ENCODE measurements around the gene FSTL4. TPM values are rescaled to one million over a fixed set of nuclear protein-coding genes. Genes with fewer than 3 reads are reported as not detected.

Gene FSTL4
- total and polyA plus RNA-seq, 2 experiments from 2014 or later: 1.4 to 2.8 TPM

- H3K4me1 Mint-ChIP-seq: peaks cover 49% of the 10 kb centered on the region
- DNase-seq (ENCODE audit: low spot score): no peak
- TF ChIP-seq ETS1 (IDR thresholded peaks at IDR 0.05): no peak
- TF ChIP-seq EZH2phosphoT487 (IDR thresholded peaks at IDR 0.05; ENCODE audit: unreplicated experiment): no peak
- no peak for TF ChIP-seq REST (IDR thresholded peaks at IDR 0.05; ENCODE audit: unreplicated experiment)
- TF ChIP-seq POLR2AphosphoS5 (IDR thresholded peaks at IDR 0.05; ENCODE audit: low read depth): no peak
- no peak for TF ChIP-seq CREB1 (CRISPR knock-in tag; IDR thresholded peaks at IDR 0.05; ENCODE audit: low read depth)
- no peak for TF ChIP-seq CTCF (conservative IDR thresholded peaks at IDR 0.05; ENCODE audit: low read depth in 2 of 2)
- no peak for TF ChIP-seq NANOG (IDR thresholded peaks at IDR 0.05; ENCODE audit: borderline replicate concordance)
- no peak for TF ChIP-seq ZNF114 (CRISPR knock-in tag; IDR thresholded peaks at IDR 0.05)
- TF ChIP-seq ZNF462 (CRISPR knock-in tag; IDR thresholded peaks at IDR 0.05): no peak
- TF ChIP-seq STAT1 (IDR thresholded peaks at IDR 0.05; ENCODE audit: unreplicated experiment): no peak
- TF ChIP-seq JUNB (IDR thresholded peaks at IDR 0.05; ENCODE audit: unreplicated experiment): no peak
- no peak for TF ChIP-seq ZNF331 (CRISPR knock-in tag; IDR thresholded peaks at IDR 0.05; ENCODE audit: low read depth)
- no peaks in the 10 kb centered on the region for H3K27me3 ChIP-seq (ENCODE audit: insufficient read depth)
- peaks cover 31% of the 10 kb centered on the region for H3K27me3 Mint-ChIP-seq (ENCODE audit: insufficient read depth, low read depth, poor library complexity)
- H4K20me1 ChIP-seq (replicated peaks; ENCODE audit: insufficient read depth): no peaks in the 10 kb centered on the region
- H3K9me3 Mint-ChIP-seq: no peaks in the 10 kb centered on the region
- H2AFZ ChIP-seq: no peak overlapping the region
- H3K79me2 ChIP-seq (replicated peaks; ENCODE audit: insufficient read depth): no peaks in the 10 kb centered on the region
- no peaks in the 10 kb centered on the region for H3K36me3 Mint-ChIP-seq (ENCODE audit: low read depth)
- no peak overlapping the region for H3K27ac Mint-ChIP-seq
- H3K4me1 ChIP-seq (ENCODE audit: insufficient read depth): peaks cover 37% of the 10 kb centered on the region
- H3K36me3 ChIP-seq (ENCODE audit: insufficient read depth): no peaks in the 10 kb centered on the region
- H3F3A ChIP-seq (replicated peaks; ENCODE audit: low read depth): no peaks in the 10 kb centered on the region; the same call in 1 of the 2 replicates
- no peak overlapping the region for H3K4me3 Mint-ChIP-seq
- no peak overlapping the region for H3K4me3 ChIP-seq
- no peak overlapping the region for H3K4me2 ChIP-seq
- no peaks in the 10 kb centered on the region for H3K9me2 ChIP-seq (ENCODE audit: insufficient read depth)
- H3K27ac ChIP-seq (ENCODE audit: low read depth): no peak overlapping the region
- no peak for ATAC-seq
Observed at GRCh38 chr5:133324926-133325325, 287.4 kb downstream of the FSTL4 start.
